Measurements from ENCODE around the gene PUS10.
"Not testable (repeated sequence)": the region's sequence is repeated elsewhere in the genome, so short reads cannot be mapped to it uniquely, and the experiment has no call there.

Gene PUS10

DNA sequence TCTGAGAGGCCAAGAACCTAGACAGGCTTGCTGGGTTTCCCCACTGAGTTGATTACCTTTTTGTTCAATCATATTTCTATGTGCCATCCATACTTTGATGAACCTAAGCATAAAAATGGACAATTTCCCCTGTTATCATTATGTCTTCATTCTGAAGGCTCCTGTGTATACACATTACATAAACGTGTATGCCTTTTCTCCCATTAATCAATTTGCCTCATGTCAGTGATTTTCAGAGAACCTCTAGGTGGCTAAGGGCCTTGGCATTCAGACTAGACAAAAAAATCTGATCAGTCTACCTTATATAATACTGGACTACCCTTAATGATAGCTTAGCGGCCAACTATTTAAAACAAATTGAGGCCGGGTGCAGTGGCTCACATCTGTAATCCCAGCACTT, 4.7 kb downstream of the PUS10 start:
- no peak for DNase-seq (ENCODE audit: low read depth in 1 of 2, low spot score in 1 of 2)

DNA sequence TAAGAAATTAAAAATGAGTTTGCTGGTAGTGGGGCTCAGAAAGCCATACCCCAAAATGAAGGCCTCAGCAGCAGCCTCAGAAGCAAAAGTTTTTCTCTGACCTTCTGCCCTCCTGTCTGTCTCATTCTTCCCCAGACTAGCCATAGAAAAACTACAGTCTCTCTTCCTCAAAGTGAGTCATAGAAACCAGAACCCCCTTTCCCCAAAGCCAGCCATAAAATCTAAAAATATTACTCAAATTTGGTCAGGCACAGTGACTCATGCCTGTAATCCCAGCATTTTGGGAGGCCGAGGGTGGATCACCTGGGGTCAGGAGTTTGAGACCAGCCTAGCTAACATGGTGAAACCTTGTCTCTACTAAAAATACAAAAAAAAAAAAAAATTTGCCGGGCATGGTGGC, 5.8 kb downstream of the PUS10 start:
- DNase-seq (ENCODE audit: low read depth in 1 of 2, low spot score in 1 of 2): not testable (repeated sequence)

DNA sequence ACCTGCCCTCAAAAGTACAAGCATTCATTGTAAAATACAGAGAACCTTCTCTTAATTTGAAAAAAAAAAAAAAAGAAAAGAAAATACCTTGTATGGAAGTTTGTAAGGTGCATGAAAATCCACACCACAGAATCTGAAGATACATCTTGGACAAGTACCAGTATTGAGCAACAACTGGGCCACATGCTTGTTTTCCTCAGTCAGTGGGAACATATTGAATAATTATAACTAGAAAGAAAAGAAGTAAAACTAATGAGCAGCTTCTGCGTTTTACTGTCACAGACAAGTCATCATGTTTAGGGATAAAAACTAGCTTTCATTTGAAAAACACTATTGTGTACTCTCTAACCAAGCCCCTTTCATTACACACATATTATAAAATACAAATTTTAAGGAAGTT, 6.4 kb downstream of the PUS10 start:
- DNase-seq (ENCODE audit: low read depth in 1 of 2, low spot score in 1 of 2): no peak

DNA sequence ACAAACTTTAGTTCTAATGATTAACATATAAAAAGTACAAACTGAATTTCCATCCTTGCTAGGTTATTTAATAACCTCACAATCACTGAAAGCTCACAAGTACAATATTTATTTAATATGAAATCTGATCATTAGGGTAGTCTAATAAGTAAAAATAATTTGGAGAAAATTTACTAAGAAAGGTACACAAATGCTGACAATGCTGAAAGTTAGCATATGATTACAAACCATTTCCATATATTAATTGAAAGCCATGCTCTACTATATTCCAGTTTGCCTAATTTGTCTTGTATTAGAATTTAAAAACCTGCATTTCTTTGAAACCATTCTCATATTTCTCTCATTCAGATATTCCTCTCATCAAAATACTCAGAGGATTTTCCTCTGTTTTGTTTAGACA, 8.7 kb downstream of the PUS10 start:
- no peak for DNase-seq (ENCODE audit: low read depth in 1 of 2, low spot score in 1 of 2)

DNA sequence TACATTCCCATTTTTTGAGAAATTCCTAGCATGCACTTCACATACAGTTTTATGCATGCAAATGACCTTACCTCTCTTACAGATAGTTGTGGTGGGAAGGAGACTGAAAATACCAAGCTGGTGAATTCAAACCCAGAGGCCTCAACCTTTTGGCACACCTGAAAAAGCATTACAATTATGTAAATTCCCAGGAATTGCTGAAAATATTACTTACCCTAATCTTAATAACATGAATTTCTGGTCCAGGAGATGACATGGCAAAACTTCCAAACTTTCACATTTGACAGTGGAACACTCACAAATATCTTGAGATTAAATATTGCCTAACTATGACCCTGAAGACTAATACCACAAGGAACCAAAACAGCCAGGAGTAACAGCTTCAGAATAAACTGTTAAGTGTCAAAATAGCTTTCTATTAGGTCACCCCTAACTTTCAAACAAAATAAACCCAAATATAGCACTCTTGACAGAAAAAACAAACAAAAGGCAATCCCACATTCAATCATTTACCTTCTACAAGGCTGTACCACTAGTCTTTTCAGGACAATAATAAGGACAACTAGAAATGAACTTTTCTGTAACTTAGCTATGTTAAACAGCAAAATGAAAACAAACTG, 11.5 kb downstream of the PUS10 start:
- no peak for DNase-seq (ENCODE audit: low read depth in 1 of 2, low spot score in 1 of 2)

DNA sequence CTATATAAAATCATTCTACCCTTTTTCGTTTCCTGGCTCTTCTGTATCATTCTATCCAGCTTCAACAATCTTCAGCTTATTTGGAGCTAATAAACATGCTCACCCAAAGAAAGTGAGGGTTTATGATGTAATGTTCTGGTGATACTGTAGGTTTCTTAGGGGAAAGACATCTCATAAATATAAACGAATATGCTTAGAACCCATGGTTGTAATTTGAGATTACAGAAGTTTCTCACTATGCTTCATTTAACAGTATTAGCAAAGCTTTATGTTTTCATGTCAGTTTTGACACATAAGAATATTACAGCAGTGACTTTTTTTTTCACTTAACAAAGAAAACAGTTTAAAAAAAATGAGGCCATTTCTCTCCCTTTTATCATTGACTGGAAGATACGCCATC, 12.3 kb downstream of the PUS10 start:
- no peak for DNase-seq (ENCODE audit: low read depth in 1 of 2, low spot score in 1 of 2)

DNA sequence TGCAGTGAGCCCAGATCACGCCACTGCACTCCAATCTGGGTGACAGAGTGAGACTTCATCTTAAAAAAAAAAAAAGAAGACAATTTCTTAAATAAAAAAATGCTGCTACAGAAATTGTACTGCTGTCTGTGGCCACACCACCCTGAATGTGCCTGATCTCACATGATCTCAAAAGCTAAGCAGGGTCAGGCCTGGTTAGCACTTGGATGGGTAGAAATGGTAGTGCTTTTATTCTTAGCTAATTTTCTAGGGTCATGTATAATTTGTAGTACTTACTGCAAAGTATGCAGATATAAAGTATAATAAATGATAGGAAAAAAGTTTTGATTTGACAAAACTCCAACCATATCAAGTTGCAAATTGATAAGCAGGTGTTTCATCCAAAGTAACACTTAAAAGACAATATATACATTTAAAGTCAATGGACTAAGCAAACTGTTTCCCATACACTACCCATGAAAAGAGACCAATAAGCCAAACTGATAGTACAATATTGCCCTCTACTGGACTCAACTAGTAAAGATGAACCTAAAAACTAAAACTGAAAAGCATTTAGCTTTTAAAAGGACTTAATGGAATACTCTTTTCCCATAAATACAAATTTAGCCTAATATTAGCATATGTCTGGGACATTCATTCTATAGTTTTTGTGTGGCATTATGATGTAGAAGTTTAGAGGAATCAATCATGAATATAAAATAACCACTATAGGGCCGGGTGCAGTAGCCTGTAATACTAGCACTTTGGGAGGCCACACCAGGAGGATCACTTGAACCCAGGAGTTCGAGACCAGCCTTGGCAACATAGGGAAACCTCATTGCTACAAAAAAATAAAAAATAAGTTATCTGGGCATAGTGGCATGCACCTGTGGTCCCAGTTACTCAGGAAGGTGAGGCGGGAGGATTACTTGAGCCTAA, 19.2 kb downstream of the PUS10 start:
- DNase-seq (ENCODE audit: low read depth in 1 of 2, low spot score in 1 of 2): no peak

DNA sequence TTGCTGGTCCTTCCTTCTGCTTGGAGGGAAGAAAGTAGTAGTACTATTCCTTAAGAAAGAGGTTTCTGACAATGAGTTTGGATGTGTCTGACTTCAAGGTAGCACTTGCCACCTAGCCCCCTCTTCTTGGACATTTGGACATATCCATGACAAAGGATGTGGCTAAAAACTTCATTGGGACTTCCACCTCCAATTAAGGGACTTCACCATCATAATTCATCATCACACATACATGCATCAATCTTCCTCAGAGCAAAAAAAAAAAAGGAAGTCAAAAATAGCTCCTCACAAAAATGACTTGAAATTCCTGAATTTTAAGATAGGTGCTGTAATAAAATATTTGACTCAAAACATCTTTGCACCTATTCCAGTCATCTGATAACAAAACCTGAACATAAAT, 23.9 kb downstream of the PUS10 start:
- DNase-seq (ENCODE audit: low read depth in 1 of 2, low spot score in 1 of 2): no peak

DNA sequence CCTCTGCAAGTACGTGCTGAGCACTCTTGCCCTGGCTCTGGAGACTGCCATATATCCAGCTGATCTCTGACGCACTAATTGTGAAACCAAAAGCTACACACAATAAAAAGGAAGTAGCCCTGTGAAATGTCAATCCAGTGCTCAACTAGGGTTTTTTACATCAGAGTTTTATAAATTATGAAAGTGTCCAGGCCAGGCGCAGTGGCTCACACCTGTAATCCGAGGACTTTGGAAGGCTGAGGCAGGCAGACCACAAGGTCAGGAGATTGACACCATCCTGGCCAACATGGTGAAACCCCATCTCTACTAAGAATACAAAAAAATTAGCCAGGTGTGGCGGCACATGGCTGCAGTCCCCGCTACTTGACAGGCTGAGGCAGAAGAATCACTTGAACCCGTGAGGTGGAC, 25.1 kb downstream of the PUS10 start:
- no peak for DNase-seq (ENCODE audit: low read depth in 1 of 2, low spot score in 1 of 2)

DNA sequence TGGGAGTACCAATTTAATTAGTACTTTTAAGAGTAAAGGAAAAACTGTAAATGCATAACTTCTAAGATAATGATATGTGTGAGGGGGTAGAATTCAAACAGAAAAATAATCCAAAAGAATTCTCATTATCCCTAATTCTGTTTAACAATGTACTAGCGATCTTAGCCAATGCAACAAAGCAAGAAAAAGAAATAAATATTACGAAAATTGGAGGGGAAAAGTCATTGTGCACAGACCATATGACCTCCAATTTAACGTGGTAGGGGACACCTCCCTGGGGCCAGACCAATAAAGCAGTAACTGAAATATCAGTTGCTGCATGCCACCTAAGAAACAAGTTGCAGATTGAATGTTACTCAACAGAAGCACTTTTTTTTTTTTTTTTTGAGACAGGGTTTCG, 26.4 kb downstream of the PUS10 start:
- DNase-seq (ENCODE audit: low read depth in 1 of 2, low spot score in 1 of 2): no peak

DNA sequence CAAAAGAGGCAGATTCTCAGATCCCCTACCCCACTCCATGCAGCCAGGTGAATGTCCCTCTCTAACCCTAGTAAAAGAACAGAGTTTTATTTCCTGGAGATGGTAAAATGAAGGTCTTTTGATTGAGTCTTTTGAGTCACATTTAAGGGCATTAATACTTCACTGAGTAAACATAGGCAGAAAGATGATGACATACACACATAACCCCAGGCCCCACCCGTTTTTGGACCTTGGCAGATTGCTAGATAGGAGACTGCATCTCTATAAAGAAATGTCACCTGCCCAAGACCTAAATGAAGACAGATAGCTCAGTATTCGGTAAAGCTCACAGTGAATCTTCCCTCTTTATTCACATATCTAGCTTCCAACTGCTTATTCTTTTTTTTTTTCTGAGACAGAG, 28.8 kb downstream of the PUS10 start:
- DNase-seq (ENCODE audit: low read depth in 1 of 2, low spot score in 1 of 2): no peak

DNA sequence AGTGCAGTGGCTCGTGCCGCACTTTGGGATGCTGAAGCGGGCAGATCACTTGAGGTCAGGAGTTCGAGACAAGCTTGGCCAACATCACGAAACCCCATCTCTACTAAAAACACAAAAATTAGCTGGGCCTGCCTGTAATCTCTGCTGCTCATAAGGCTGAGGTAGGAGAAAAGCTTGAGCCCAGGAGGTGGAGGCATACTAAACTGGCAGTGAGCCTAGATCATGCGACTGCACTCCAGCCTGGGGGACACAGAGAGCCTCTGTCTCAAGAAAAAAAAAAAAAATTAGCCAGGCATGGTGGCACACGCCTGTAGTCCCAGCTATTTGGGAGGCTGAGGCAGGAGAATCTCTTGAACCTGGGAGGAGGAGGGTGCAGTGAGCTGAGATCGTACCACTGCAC, 30.4 kb downstream of the PUS10 start:
- not testable (repeated sequence) for DNase-seq (ENCODE audit: low read depth in 1 of 2, low spot score in 1 of 2)

DNA sequence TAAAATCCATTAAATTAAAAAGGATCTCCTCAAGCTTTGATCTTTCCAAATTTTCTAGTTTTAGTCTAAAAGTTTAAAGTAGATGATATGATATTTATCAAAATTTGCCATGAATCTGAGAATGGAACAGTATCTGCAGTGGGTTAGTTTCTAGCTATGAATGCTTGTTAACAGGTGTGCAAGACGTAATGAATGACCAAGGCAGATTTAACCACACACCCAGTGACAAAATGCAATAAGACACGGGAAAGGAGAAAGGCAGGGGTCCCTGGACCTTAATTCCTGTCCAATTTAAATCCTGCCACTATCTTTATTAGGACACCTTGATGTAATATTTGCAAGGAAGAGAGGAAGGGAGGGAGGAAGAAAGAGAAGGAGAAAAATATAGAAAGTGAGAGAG, 31.0 kb downstream of the PUS10 start:
- DNase-seq (ENCODE audit: low read depth in 1 of 2, low spot score in 1 of 2): no peak

DNA sequence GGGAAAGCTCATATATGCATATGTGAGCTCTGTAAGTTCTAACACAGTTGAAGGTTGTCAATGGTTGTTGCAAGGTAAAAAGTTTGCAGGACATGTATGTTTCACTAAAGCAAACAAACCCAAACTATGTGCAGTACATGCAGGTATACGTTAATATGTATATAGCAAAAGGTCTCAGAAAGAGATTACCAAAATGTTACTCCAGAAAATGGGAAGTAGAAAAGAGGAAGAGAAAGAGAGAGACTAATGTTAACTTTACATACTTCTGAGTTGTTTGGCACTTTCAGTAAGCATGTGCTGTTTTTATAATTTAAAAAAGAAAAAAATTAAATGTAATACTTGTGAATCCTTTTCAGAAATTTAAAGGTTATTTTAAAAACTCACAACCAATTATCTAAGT, 33.3 kb downstream of the PUS10 start:
- DNase-seq (ENCODE audit: low read depth in 1 of 2, low spot score in 1 of 2): no peak

DNA sequence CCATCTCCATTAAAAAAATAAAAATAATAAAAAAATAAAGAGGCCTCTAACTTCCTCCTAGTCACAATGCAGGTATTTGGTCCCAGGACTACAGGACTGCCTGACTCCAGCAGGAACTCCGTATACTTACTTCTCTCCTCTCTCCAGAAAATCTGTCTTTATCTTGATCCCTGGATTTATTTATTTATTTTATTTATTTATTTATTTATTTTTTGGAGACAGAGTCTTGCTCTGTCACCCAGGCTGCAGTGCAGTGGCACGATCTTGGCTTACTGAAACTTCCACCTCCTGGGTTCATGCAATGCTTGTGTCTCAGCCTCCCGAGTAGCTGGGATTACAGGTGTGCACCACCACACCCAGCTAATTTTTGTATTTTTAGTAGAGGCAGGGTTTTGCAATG, 36.0 kb downstream of the PUS10 start:
- not testable (repeated sequence) for DNase-seq (ENCODE audit: low read depth in 1 of 2, low spot score in 1 of 2)

DNA sequence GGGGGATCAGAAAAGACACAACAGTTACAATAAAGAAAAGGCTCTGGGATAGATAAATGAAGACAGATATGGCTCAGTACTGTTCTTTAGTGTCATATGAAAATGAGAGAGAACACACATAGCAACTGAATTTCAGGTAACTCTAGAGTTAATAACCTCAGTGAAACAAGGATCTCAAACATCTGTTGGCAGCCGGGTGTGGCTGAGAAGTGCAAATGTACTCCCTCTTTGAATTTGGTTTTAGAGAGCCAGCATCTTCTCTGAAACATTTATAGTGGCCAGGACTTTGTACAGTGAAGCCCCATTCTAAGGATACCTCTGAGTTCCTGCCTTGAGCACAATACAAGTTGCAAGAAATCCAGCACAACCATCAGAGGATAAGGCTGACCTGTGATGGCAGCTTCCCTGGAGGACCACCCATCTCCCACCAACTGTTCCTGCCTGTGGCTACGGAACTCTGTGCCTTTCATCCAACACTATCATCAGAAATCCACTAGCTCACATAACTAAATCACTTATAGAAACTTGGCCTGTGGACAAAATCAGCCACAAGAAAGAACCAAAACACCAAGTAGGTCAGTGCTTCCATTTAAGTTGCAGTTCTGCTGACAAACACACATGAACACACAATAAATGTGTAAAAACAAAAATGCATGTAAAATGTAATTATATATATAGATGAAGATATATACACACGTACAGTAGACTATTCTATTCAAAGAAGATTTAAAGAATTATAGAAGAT, 37.8 kb downstream of the PUS10 start:
- DNase-seq (ENCODE audit: low read depth in 1 of 2, low spot score in 1 of 2): no peak

DNA sequence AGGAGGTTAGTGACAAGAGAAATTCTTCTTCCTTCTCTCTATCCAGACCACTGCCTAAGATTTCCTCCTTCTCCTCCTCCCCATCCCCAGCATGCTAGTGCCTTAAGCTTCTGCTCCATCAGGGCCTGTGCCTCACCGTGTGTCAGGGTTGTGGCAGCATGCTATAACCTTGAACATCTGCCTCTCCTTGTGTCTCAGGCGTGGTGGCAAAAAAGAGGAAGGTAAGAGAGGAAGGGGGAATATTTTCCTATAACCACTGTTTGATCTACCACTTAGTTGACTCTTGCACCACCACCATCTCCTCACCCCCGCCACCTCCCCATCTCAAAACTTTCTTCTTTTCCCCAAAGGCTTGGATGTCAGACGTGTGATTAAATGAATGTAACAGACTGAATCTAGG, 38.8 kb downstream of the PUS10 start:
- DNase-seq (ENCODE audit: low read depth in 1 of 2, low spot score in 1 of 2): no peak

DNA sequence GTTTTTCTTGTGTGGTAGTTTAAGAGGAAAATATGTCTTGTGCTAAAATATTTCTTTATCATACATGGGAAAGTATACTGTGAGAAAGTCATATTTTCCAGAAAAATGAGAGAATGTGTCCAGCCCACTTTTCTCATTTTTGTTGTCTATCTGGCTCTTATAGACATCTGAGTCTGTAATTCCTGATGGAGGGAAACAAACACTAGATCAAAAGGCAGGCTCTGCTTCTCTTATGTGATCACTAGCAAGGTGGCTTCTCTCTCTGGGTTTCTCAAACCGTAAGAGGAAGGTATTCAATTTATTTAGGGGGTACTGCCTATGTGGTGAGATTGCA, 40.5 kb downstream of the PUS10 start:
- no peak for DNase-seq (ENCODE audit: low read depth in 1 of 2, low spot score in 1 of 2)

DNA sequence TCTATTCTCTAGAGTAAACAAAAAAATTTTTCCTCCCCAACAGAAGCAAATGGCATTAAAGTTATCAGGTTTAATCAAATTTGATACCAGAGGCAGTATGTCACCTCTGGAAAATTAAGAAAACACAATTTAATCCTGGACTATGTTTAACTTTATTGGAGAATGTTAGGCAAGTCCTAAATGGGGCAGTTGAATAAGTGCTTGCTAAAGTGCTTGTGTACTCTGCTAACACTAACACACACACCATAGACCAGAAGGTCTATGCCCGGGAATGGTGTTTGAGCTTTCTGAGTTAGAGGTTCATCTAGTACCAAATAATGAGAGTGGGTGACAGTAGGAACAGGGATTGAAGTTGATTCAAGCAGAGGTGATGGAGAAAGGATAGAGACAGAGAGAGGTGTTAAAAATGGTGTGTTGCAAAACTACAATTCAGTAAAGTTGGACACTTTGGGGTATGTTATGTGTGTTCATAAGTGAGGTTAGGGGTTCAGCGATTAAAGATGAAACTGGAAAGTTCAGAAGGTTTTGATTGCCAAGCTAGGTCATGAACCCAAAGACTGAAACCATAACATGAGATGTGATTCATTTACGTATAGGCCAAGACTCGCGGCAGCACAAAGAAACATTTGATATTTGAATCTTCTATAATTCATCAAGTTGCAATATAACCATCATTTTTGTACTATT, 41.0 kb downstream of the PUS10 start:
- no peak for DNase-seq (ENCODE audit: low read depth in 1 of 2, low spot score in 1 of 2)

DNA sequence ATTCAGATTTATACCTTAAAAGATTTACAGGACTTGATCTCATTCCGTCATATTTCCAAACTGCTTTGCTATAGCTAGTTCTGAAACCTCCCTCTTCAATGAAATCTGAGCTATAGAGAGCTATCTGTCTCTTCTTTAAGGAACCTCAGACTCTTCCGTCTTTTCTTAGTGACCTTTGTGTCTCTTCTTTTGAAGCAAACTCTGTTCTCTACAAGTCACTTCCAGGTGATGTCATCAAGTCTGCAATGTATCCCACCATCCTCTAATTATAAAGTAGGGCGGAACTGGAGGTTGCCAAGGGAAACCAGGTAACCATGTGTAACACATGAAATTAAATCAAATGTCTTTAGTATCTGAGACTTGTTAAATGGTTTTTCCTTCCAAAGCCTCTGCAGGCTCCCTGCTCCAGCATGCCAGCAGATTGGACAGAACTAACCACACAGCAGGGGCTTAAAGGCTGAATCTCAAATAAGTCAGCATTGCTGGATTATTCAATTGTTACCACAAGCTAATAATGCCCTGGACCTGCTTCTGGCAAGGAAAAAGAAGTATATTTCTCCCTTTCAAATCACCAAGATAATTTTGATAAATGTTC, 41.7 kb downstream of the PUS10 start:
- DNase-seq (ENCODE audit: low read depth in 1 of 2, low spot score in 1 of 2): no peak

DNA sequence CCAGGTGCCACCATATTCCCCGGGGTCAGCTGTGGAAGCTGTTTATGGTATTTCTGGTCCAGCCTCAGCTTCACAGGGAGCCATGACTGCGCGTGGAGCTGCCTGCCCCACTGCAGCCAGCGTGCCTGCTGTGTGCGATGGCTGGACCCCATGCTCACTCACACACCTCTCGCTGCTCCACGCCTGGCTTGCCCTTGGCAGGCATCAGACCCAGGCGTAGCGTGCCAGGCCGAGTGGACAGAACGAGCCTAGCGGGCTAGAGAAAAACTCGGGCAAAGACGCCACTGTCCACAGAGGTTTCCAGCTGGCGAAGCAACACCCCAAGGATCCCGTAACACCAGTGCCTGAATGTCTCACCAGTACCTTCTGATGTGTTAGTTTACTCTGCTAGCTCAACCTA, 43.4 kb downstream of the PUS10 start:
- DNase-seq (ENCODE audit: low read depth in 1 of 2, low spot score in 1 of 2): no peak

Measured in stimulated activated CD4-positive, alpha-beta T cell treated with anti-CD3 and anti-CD28 coated beads, Interleukin-15, amount 100 ng/mL, for 1 hour (primary cell).